ENCODE results near the gene SLC44A5.
A peak's percentile ranks its signal among the peaks of the same experiment; 100 is the strongest.
"Not testable (repeated sequence)": the region's sequence is repeated elsewhere in the genome, so short reads cannot be mapped to it uniquely, and the experiment has no call there.

The SLC44A5 gene

DNA sequence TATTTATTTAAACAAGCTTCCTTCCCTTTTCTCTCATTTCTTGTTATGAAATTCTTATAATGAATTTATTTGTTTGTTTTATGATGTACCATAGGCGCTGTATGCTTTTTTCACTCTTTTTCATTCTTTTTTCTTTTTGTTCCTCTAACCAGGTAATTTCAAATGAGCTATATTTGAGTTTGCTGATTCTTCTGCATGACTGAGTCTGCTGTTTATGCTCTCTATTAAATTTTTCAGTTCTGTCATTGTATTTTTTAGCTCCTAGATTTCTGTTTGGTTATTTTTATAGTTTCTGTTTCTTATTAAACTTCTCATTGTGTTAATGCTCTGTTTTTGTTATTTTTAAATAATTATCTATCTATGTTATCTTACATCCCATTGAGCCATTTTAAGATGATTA lies 244.3 kb downstream of the SLC44A5 start:
- no peak overlapping the region for H3K4me3 Mint-ChIP-seq
- H3K36me3 Mint-ChIP-seq (ENCODE audit: low read depth), result peaks cover 5% of the 10 kb centered on the region
- no peak overlapping the region for H3K27ac Mint-ChIP-seq
- H3K4me1 Mint-ChIP-seq, result no peaks in the 10 kb centered on the region
- H3K27me3 Mint-ChIP-seq (ENCODE audit: low read depth, poor library complexity), result no peaks in the 10 kb centered on the region
- peaks cover 19% of the 10 kb centered on the region for H3K9me3 Mint-ChIP-seq
- TF ChIP-seq, protein P1, sequence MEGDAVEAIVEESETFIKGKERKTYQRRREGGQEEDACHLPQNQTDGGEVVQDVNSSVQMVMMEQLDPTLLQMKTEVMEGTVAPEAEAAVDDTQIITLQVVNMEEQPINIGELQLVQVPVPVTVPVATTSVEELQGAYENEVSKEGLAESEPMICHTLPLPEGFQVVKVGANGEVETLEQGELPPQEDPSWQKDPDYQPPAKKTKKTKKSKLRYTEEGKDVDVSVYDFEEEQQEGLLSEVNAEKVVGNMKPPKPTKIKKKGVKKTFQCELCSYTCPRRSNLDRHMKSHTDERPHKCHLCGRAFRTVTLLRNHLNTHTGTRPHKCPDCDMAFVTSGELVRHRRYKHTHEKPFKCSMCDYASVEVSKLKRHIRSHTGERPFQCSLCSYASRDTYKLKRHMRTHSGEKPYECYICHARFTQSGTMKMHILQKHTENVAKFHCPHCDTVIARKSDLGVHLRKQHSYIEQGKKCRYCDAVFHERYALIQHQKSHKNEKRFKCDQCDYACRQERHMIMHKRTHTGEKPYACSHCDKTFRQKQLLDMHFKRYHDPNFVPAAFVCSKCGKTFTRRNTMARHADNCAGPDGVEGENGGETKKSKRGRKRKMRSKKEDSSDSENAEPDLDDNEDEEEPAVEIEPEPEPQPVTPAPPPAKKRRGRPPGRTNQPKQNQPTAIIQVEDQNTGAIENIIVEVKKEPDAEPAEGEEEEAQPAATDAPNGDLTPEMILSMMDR (IDR thresholded peaks at IDR 0.05), result no peak
- no peak for DNase-seq

DNA sequence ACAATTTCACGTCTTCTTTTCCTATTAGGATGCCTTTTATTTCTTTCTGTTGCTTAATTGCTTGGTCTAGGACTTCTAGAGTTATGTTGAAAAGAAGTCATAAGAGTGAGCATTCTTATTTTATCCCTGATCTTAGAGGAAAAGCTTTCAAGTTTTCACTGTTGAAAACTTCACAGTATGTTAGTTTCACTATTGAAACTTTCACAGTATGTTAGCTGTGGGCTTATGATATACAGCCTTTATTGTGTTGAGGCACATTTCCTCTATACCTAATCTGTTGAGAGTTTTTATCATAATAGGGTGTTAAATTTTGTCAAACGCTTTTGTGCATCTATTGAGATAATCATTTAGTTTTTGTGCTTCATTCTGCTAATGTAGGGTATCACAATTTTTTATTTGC lies 249.7 kb downstream of the SLC44A5 start:
- TF ChIP-seq, protein P1 (IDR thresholded peaks at IDR 0.05), result no peak
- H3K27ac Mint-ChIP-seq, result no peak overlapping the region
- DNase-seq, result no peak
- no peaks in the 10 kb centered on the region for H3K36me3 Mint-ChIP-seq (ENCODE audit: low read depth)
- peaks cover 8% of the 10 kb centered on the region for H3K9me3 Mint-ChIP-seq
- no peaks in the 10 kb centered on the region for H3K4me1 Mint-ChIP-seq
- H3K4me3 Mint-ChIP-seq, result no peak overlapping the region
- no peaks in the 10 kb centered on the region for H3K27me3 Mint-ChIP-seq (ENCODE audit: low read depth, poor library complexity)

DNA sequence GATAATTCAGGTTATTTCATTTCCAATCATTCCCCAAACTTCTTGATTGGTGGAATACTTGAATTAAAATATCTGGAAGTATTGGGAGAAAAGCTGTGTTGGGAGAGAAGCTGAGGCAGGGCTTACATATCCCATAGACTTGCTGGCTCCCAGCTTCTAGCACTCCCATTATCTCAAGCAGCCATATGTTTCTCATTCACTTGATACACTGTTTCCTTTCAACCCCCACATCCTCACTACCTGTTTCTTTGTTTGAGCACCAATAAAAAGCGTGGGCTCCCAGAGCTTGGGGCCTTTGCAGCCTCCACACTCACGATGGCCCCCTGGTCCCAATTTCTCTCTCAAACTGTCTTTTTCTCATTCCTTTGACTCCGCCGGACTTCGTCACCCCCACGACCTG lies 256.6 kb downstream of the SLC44A5 start:
- not testable (repeated sequence) for H3K4me3 Mint-ChIP-seq; H3K9me3 Mint-ChIP-seq; H3K36me3 Mint-ChIP-seq (ENCODE audit: low read depth); DNase-seq; H3K27me3 Mint-ChIP-seq (ENCODE audit: low read depth, poor library complexity); H3K4me1 Mint-ChIP-seq
- H3K27ac Mint-ChIP-seq, result peak overlapping the region; percentile 52

DNA sequence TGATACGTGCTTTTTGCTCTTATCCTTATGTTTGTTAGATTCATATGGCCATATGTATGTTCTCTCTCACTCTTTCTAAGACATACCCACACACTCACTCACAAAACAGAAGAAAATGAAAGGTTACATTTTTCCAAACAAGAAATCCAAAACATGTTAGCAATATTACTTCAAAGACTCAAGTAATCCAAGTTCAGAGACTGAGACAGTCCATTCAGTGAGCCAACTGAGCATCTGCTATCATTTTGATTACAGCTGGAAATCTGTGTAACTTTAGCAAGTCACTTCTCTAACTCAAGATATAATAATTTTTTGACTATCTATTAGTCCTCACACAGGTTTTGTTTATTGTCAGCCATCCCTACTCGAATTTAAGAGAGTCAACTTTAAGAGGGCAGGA lies 257.9 kb downstream of the SLC44A5 start:
- TF ChIP-seq, protein P1 (IDR thresholded peaks at IDR 0.05), result no peak
- no peaks in the 10 kb centered on the region for H3K27me3 Mint-ChIP-seq (ENCODE audit: low read depth, poor library complexity)
- DNase-seq, result no peak
- no peak overlapping the region for H3K27ac Mint-ChIP-seq
- no peaks in the 10 kb centered on the region for H3K4me1 Mint-ChIP-seq
- H3K4me3 Mint-ChIP-seq, result no peak overlapping the region
- no peaks in the 10 kb centered on the region for H3K36me3 Mint-ChIP-seq (ENCODE audit: low read depth)
- H3K9me3 Mint-ChIP-seq, result peaks cover 4% of the 10 kb centered on the region

DNA sequence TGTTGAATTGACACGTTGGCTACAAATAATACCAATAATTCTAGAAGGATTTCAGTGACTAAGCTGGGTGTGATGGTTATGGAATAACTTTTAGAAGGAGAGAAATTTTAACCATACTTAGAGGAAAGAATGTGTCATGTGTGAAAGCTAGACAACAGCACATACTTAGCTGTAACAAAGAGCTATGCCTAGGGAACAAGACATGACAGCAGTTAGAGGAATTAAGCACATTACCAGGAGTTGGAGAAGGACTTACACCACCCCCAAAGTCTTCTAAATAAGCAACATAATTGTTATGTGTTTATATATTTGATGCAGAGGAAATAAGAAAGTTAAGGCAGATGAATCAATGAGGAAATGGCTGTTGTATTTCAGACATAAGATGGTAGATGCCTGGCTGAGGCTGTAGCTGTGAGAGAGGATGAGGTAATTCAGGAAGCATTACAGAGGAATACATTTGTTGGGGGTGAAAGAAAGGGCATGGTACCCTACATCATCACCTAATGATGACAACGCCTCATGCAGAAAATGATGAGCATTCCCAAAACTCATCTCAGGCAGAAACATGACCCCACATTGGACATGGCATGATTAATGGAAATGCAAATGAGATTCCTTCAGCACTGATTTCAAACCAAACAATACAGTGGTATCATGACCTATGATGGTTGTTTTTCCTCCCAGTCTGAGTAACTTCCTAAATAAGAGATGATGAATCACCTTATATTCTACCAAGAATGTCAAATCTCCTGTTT lies 265.2 kb downstream of the SLC44A5 start:
- no peak overlapping the region for H3K4me3 Mint-ChIP-seq
- DNase-seq, result no peak
- no peaks in the 10 kb centered on the region for H3K36me3 Mint-ChIP-seq (ENCODE audit: low read depth)
- H3K9me3 Mint-ChIP-seq, result peaks cover 4% of the 10 kb centered on the region
- H3K27me3 Mint-ChIP-seq (ENCODE audit: low read depth, poor library complexity), result no peaks in the 10 kb centered on the region
- no peak overlapping the region for H3K27ac Mint-ChIP-seq
- TF ChIP-seq, protein P1 (IDR thresholded peaks at IDR 0.05), result no peak
- H3K4me1 Mint-ChIP-seq, result no peaks in the 10 kb centered on the region

DNA sequence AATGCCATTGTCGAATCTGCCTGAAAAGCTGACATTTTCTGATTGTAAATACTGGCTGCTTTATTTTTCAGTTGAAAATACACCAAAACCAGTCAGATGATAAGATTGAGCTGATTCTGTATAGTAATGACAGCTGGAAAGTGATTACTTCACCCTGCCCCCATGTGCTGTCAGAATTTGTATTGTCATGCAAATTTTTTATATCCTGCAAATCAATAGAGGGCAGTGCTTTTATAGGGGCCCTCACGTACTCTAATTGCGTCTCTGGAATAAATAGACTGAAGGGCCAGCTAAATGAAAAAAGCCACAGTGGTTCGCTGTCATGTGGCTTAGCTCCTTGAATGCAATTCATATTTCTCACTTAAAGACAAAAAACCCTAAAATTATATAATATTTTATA lies 268.1 kb downstream of the SLC44A5 start:
- Mint-ChIP-seq H3K27me3 (ENCODE audit: low read depth, poor library complexity) (no peaks in the 10 kb centered on the region), H3K9me3 (no peaks in the 10 kb centered on the region), H3K4me3 (no peak overlapping the region), H3K36me3 (ENCODE audit: low read depth) (no peaks in the 10 kb centered on the region), H3K27ac (no peak overlapping the region), H3K4me1 (no peaks in the 10 kb centered on the region)
- no peak for DNase-seq
- TF ChIP-seq, protein P1 (IDR thresholded peaks at IDR 0.05), result no peak
